Measurements from ENCODE around the gene IGFBP2. TPM values are rescaled to one million over a fixed set of nuclear protein-coding genes. Genes with fewer than 3 reads are reported as not detected.

Gene IGFBP2
- total RNA-seq, 1 donor from 2014 or later: 136 TPM

GRCh38 chr2:216654528-216655052 lies 21.4 kb downstream of the IGFBP2 start:
- no peak for DNase-seq
- no peak overlapping the region for H3K4me3 ChIP-seq
- no peaks in the 10 kb centered on the region for H3K9me3 ChIP-seq (replicated peaks)
- TF ChIP-seq CTCF (IDR thresholded peaks at IDR 0.05; ENCODE audit: borderline replicate concordance): no peak
- H3K27me3 ChIP-seq (ENCODE audit: low read depth): no peaks in the 10 kb centered on the region
- peaks cover 11% of the 10 kb centered on the region for H3K4me1 ChIP-seq
- no peak overlapping the region for H3K27ac ChIP-seq (replicated peaks)
- no peaks in the 10 kb centered on the region for H3K36me3 ChIP-seq
- intact Hi-C loops (cut with micrococcal nuclease): no loop called here

- Histone ChIP-seq H3K4me3 (no peak overlapping the region), H3K4me1 (peaks cover 11% of the 10 kb centered on the region), H3K27ac (replicated peaks) (no peak overlapping the region), H3K9me3 (replicated peaks) (no peaks in the 10 kb centered on the region), H3K27me3 (ENCODE audit: low read depth) (no peaks in the 10 kb centered on the region), H3K36me3 (peaks cover 5% of the 10 kb centered on the region)
- DNase-seq: no peak
- intact Hi-C loops (cut with micrococcal nuclease): no loop called here
- TF ChIP-seq CTCF (IDR thresholded peaks at IDR 0.05; ENCODE audit: borderline replicate concordance): no peak
Measured at GRCh38 chr2:216657086-216657855, 24.1 kb downstream of the IGFBP2 start.

- H3K36me3 ChIP-seq: peaks cover 5% of the 10 kb centered on the region
- peaks cover 11% of the 10 kb centered on the region for H3K4me1 ChIP-seq
- H3K9me3 ChIP-seq (replicated peaks): no peaks in the 10 kb centered on the region
- no peak overlapping the region for H3K4me3 ChIP-seq
- no peak for TF ChIP-seq CTCF (IDR thresholded peaks at IDR 0.05; ENCODE audit: borderline replicate concordance)
- H3K27ac ChIP-seq (replicated peaks): no peak overlapping the region
- no peaks in the 10 kb centered on the region for H3K27me3 ChIP-seq (ENCODE audit: low read depth)
- intact Hi-C loops (cut with micrococcal nuclease): no loop called here
- no peak for DNase-seq
Measured at GRCh38 chr2:216657980-216658379, 24.8 kb downstream of the IGFBP2 start.

- H3K36me3 ChIP-seq: peaks cover 5% of the 10 kb centered on the region
- no peak overlapping the region for H3K4me3 ChIP-seq
- intact Hi-C loops (cut with micrococcal nuclease): no loop called here
- peaks cover 6% of the 10 kb centered on the region for H3K4me1 ChIP-seq
- no peak overlapping the region for H3K27ac ChIP-seq (replicated peaks)
- no peaks in the 10 kb centered on the region for H3K9me3 ChIP-seq (replicated peaks)
- no peak for DNase-seq
- TF ChIP-seq CTCF (IDR thresholded peaks at IDR 0.05; ENCODE audit: borderline replicate concordance): no peak
- H3K27me3 ChIP-seq (ENCODE audit: low read depth): no peaks in the 10 kb centered on the region
Measured at GRCh38 chr2:216658757-216659156, 25.5 kb downstream of the IGFBP2 start.

GRCh38 chr2:216659276-216659675 lies 26.1 kb downstream of the IGFBP2 start:
- Histone ChIP-seq H3K4me3 (no peak overlapping the region), H3K27me3 (ENCODE audit: low read depth) (no peaks in the 10 kb centered on the region), H3K4me1 (peaks cover 1% of the 10 kb centered on the region), H3K36me3 (peaks cover 5% of the 10 kb centered on the region), H3K27ac (replicated peaks) (no peak overlapping the region), H3K9me3 (replicated peaks) (no peaks in the 10 kb centered on the region)
- no peak for DNase-seq
- intact Hi-C loops (cut with micrococcal nuclease): no loop called here
- TF ChIP-seq CTCF (IDR thresholded peaks at IDR 0.05; ENCODE audit: borderline replicate concordance): no peak
